HepG2 (cell line): ENCODE results near the gene ZNF467. TPM values are rescaled to one million over a fixed set of nuclear protein-coding genes. Genes with fewer than 3 reads are reported as not detected.

Experiments
- ATAC-seq: fragments of 200-7000 bp; cut with Tn5 transposase; 3 replicates; pipeline ENCODE4 v1.9.1; 2020; ENCODE audit warnings: mild to moderate bottlenecking, moderate library complexity
- BruUV-seq: library from RNA; stranded (reverse); fragments of 400-500 nt; replicated peaks from 2 replicates; lab custom pipeline; 2021; lab: Mats Ljungman, UMichigan
- CTCF ChIA-PET: fragments of 300-600 bp; formaldehyde crosslinking; extraction: SDS; loops from one replicate; lab custom pipeline; 2021; ENCODE audit warnings: low total read pairs, inconsistent platforms, low intra/inter-chr PET ratio; lab: Yijun Ruan, JAX
- POLR2A ChIA-PET: fragments of 350-600 bp; sonication (Branson Sonifier 250); formaldehyde crosslinking; loops from one replicate; lab custom pipeline; 2020; ENCODE audit warnings: antibody characterized with exemption, inconsistent platforms; lab: Yijun Ruan, JAX
- DNase-seq: peaks from one replicate; pipeline ENCODE4 v3.0.0-alpha.2; 2015; ENCODE audit warnings: low spot score
- FAIRE-seq: peaks from 3 replicates; lab custom pipeline; 2011; peaks lifted over from hg19 to GRCh38; lab: Jason Lieb, UNC
- H2AFZ ChIP-seq: one replicate; pipeline ENCODE4 v1.6.1; 2011; ENCODE audit warnings: low read length, inconsistent platforms
- H3K27ac ChIP-seq: fragments of 300-600 bp; 3 replicates; pipeline ENCODE4 v1.8.0; 2011; ENCODE audit warnings: mixed run types, mild to moderate bottlenecking, mixed read lengths, low read length, inconsistent platforms; ENCODE audit not compliant: insufficient read depth; ENCODE audit errors: extremely low read length
- H3K27me3 ChIP-seq, 2 experiments: fragments of 200-600 bp in 1 of 2; 2 replicates in 1 of 2; 3 replicates in 1 of 2; pipeline versions ENCODE4 v1.6.0 to v1.8.0; 2011; ENCODE audit warnings: low read length in 2 of 2, mild to moderate bottlenecking in 2 of 2, moderate library complexity in 2 of 2, inconsistent platforms in 1 of 2; ENCODE audit not compliant: insufficient read depth in 2 of 2, control insufficient read depth in 1 of 2
- H3K36me3 ChIP-seq, 2 experiments: fragments of 200-600 bp in 1 of 2; replicated peaks in 1 of 2; 2 replicates in 1 of 2; 3 replicates in 1 of 2; pipeline versions ENCODE4 v1.5.1 to v1.8.0; 2011; ENCODE audit warnings: low read length in 2 of 2, inconsistent platforms in 1 of 2; ENCODE audit not compliant: insufficient read depth in 2 of 2, control insufficient read depth in 1 of 2
- H3K4me1 ChIP-seq: 2 replicates; pipeline ENCODE4 v1.5.1; 2012; ENCODE audit warnings: low read length, inconsistent platforms; ENCODE audit not compliant: insufficient read depth
- H3K4me2 ChIP-seq: 2 replicates; pipeline ENCODE4 v1.6.0; 2011; ENCODE audit warnings: low read depth, low read length, inconsistent platforms
- H3K4me3 ChIP-seq, 3 experiments: fragments of 200-600 bp in 1 of 3; sonication (generic), shearing (Covaris generic) in 1 of 3; replicated peaks in 1 of 3; 2 replicates each; pipeline ENCODE4 v1.5.1; 2011 to 2016; ENCODE audit warnings: low read length in 3 of 3, inconsistent platforms in 2 of 3, low read depth in 2 of 3, mild to moderate bottlenecking in 2 of 3, control low read depth in 1 of 3, mixed read lengths in 1 of 3; ENCODE audit not compliant: insufficient read depth in 1 of 3
- H3K79me2 ChIP-seq: one replicate; pipeline ENCODE4 v1.6.1; 2011; ENCODE audit warnings: low read length, inconsistent platforms; ENCODE audit not compliant: insufficient read depth
- H3K9ac ChIP-seq: 2 replicates; pipeline ENCODE4 v1.6.0; 2011; ENCODE audit warnings: mild to moderate bottlenecking, low read depth, low read length, inconsistent platforms; ENCODE audit not compliant: insufficient read depth
- H3K9me3 ChIP-seq: 2 replicates; pipeline ENCODE4 v1.5.1; 2012; ENCODE audit warnings: mild to moderate bottlenecking, low read length
- H4K20me1 ChIP-seq: 2 replicates; pipeline ENCODE4 v1.6.0; 2011; ENCODE audit warnings: inconsistent platforms, mild to moderate bottlenecking, low read length, moderate library complexity; ENCODE audit not compliant: insufficient read depth
- FOXP1 ChIP-seq, 2 experiments: fragments of 450-650 bp in 1 of 2; IDR thresholded peaks; 2 replicates each; pipeline ENCODE4 v1.6.1; 2017 to 2018; ENCODE audit warnings: antibody characterized with exemption in 1 of 2
- ZBTB10 ChIP-seq: sonication (generic); formaldehyde crosslinking; IDR thresholded peaks from 2 replicates; pipeline ENCODE4 v1.4.0; 2020; ENCODE audit warnings: missing genetic modification reagents, borderline replicate concordance
- WGBS: methylation state at CpG from one replicate; pipeline ENCODE4 v1.1.6; 2017; ENCODE audit warnings: low lambda C conversion rate; 5-methylcytosine and 5-hydroxymethylcytosine counted together
- in situ Hi-C: cut with HindIII; loops from 2 replicates; pipeline ENCODE4 v1.10.0; 2017; ENCODE audit warnings: low pct_unique_long_range_greater_than_20kb; ENCODE audit not compliant: extremely low pct_ligation_motif_present
- intact Hi-C: fragments of 100-400 bp; cut with micrococcal nuclease; formaldehyde crosslinking; loops from one replicate; pipeline ENCODE4 v1.10.0; 2022; ENCODE audit not compliant: unreplicated experiment
- polyA plus RNA-seq, 8 experiments: library from polyadenylated mRNA; depleted of rRNA in 3 of 8; stranded (reverse) in 7 of 8; unstranded in 1 of 8; fragments of >200 nt; fragmentation: Illumina TruSeq in 4 of 8; extraction: Trizol in 4 of 8; gene quantifications; 2 replicates each; pipeline versions ENCODE4 v1.2.1 to v1.2.3, GENCODE V29; 2011 to 2016; ENCODE audit warnings: low read depth in 4 of 8, missing spikeins in 1 of 8, mixed read lengths in 1 of 8; ENCODE audit not compliant: insufficient read depth in 1 of 8
- total RNA-seq, 5 experiments: library from RNA; depleted of rRNA; stranded (reverse); fragments of >200 nt; fragmentation: Illumina TruSeq; extraction: Trizol; gene quantifications; 2 replicates each; pipeline ENCODE4 v1.2.3, GENCODE V29; 2016; ENCODE audit warnings: low read depth in 1 of 5

The ZNF467 gene
- total and polyA plus RNA-seq, 2 of the 13 experiments (the other 11 are each of a cell fraction or from before 2014, with no cell fraction given) = 0.03 TPM; not detected in 1

DNA sequence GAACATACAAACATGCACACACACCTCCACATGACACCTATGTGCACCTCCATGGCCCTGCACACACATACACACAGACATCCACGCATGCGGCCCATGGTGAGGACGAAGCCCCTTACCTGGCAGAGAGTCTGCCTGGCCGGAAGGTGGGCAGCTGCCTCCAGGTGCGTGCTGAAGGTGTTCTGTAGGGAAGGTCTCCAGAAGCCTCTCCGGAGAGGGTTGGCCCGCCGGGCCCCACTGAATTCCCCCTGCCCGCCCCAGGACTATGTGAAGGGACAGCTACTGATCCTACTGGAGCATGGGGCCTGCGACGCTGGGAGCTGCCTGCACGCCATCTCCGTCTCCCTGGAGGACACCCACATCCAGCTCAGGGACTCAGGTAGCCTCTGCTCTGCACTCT is 8.5 kb upstream of the ZNF467 start (continued):
- no peak for TF ChIP-seq ZBTB10 (CRISPR knock-in tag)
- TF ChIP-seq, all 625 proteins: peak for 0

GRCh38 chr7:149780636-149781419 is 7.4 kb upstream of the ZNF467 start:
- no peak overlapping the region for H3K4me2 ChIP-seq
- ATAC-seq = no peak
- POLR2A ChIA-PET = no interaction called here
- no peaks in the 10 kb centered on the region for H3K4me1 ChIP-seq
- no TSS peak for BruUV-seq
- no peaks in the 10 kb centered on the region for H3K36me3 ChIP-seq
- no peaks in the 10 kb centered on the region for H3K79me2 ChIP-seq
- H3K27me3 ChIP-seq = peaks cover 16 to 57% of the 10 kb centered on the region in 2 experiments; a peak in 4 of 5 replicates
- H3K27ac ChIP-seq = no peak overlapping the region
- H3K9ac ChIP-seq = no peak overlapping the region
- no peak for TF ChIP-seq FOXP1 (IDR thresholded peaks at IDR 0.05)
- TF ChIP-seq FOXP1 (CRISPR knock-in tag; IDR thresholded peaks at IDR 0.05) = no peak
- TF ChIP-seq, all 625 proteins: peak for 0
- 0% methylated on average over 7 of the region's 16 CpGs for WGBS
- CTCF ChIA-PET = no interaction called here
- in situ Hi-C loops = no loop called here
- no peaks in the 10 kb centered on the region for H4K20me1 ChIP-seq
- DNase-seq = no peak
- H3K4me3 ChIP-seq = no peak overlapping the region
- intact Hi-C loops = no loop called here
- no peaks in the 10 kb centered on the region for H3K9me3 ChIP-seq
- FAIRE-seq = no peak
- H2AFZ ChIP-seq = no peak overlapping the region
